Omental fat pad (tissue), 4 donors: ENCODE data around the gene PTGES3. TPM values are rescaled to one million over a fixed set of nuclear protein-coding genes. Genes with fewer than 3 reads are reported as not detected.

ENCODE experiments used
- ATAC-seq: fragments of 150-250 bp; one replicate; pipeline ENCODE4 v1.9.1; 2016; ENCODE audit warnings: mild to moderate bottlenecking, moderate library complexity; ENCODE audit not compliant: low FRiP score
- DNase-seq: peaks from one replicate; pipeline ENCODE4 v3.0.0-alpha.2; 2019; ENCODE audit warnings: low spot score
- CTCF ChIP-seq, 3 donors: fragments of 450-650 bp; IDR thresholded peaks; one replicate each; pipeline ENCODE4 v1.5.1; 2016 to 2017; ENCODE audit warnings: antibody characterized with exemption in 3 of 3, mild to moderate bottlenecking in 3 of 3, moderate library complexity in 2 of 3
- total RNA-seq, 4 donors: library from RNA; depleted of rRNA; stranded (reverse); fragments of >200 nt; gene quantifications; one replicate each; pipeline ENCODE4 v1.1.0, GENCODE V29; 2016

Gene PTGES3
- total RNA-seq, 4 donors from 2014 or later: 80.7 to 103 (median 84.6) TPM

GRCh38 chr12:56718636-56719035, 30.6 kb upstream of the PTGES3 start:
- no peak for DNase-seq
- TF ChIP-seq CTCF (IDR thresholded peaks at IDR 0.05): no peak
- no peak for ATAC-seq

GRCh38 chr12:56718149-56718548, 30.1 kb upstream of the PTGES3 start:
- no peak for TF ChIP-seq CTCF (IDR thresholded peaks at IDR 0.05)
- ATAC-seq (no peak), DNase-seq (no peak)

GRCh38 chr12:56716933-56717880, 29.1 kb upstream of the PTGES3 start:
- ATAC-seq (no peak), DNase-seq (no peak)
- TF ChIP-seq CTCF (IDR thresholded peaks at IDR 0.05): no peak

- no peak for ATAC-seq
- no peak for DNase-seq
- TF ChIP-seq CTCF (IDR thresholded peaks at IDR 0.05): no peak
Observed at GRCh38 chr12:56716458-56716857, 28.4 kb upstream of the PTGES3 start.

GRCh38 chr12:56715798-56716197, 27.7 kb upstream of the PTGES3 start:
- ATAC-seq: no peak
- TF ChIP-seq CTCF (IDR thresholded peaks at IDR 0.05): no peak
- DNase-seq: no peak

- DNase-seq: no peak
- ATAC-seq: no peak
- no peak for TF ChIP-seq CTCF (IDR thresholded peaks at IDR 0.05)
Observed at GRCh38 chr12:56714431-56714929, 26.4 kb upstream of the PTGES3 start.

- DNase-seq (no peak), ATAC-seq (no peak)
- TF ChIP-seq CTCF (IDR thresholded peaks at IDR 0.05): no peak
Observed at GRCh38 chr12:56713345-56713744, 25.3 kb upstream of the PTGES3 start.
